ENCODE data around the gene MOGAT1. TPM values are rescaled to one million over a fixed set of nuclear protein-coding genes. Genes with fewer than 3 reads are reported as not detected.
A peak's percentile ranks its signal among the peaks of the same experiment; 100 is the strongest.

The MOGAT1 gene
- total and polyA plus RNA-seq, 9 of the 15 experiments (the other 6 are each of a cell fraction or from before 2014, with no cell fraction given), result not detected

GRCh38 chr2:222690564-222691200 is 19.2 kb downstream of the MOGAT1 start (continued):
- peak; percentile 62; the same call in 1 of the 2 replicates for TF ChIP-seq REST (IDR thresholded peaks at IDR 0.05; ENCODE audit: borderline replicate concordance)
- TF ChIP-seq REST (CRISPR knock-in tag; IDR thresholded peaks at IDR 0.05; ENCODE audit: low read depth), result no peak
- TF ChIP-seq MAFF (IDR thresholded peaks at IDR 0.05; ENCODE audit: low read length), result no peak
- TF ChIP-seq ASH1L (IDR thresholded peaks at IDR 0.05; ENCODE audit: borderline replicate concordance, low read depth, partially characterized antibody), result no peak
- TF ChIP-seq ATF7 (IDR thresholded peaks at IDR 0.05), result no peak
- no peak for TF ChIP-seq ZNF239 (CRISPR knock-in tag; IDR thresholded peaks at IDR 0.05)
- no peak for TF ChIP-seq GATAD2B (IDR thresholded peaks at IDR 0.05; ENCODE audit: borderline replicate concordance)
- TF ChIP-seq RCOR1 (IDR thresholded peaks at IDR 0.05; ENCODE audit: borderline replicate concordance in 1 of 2, low read depth in 2 of 2, low read length in 2 of 2), result no peak; a peak in 1 of 4 replicates
- TF ChIP-seq ARID4B (CRISPR knock-in tag; IDR thresholded peaks at IDR 0.05), result no peak
- peak; percentile 72 to 90 for TF ChIP-seq RAD21 (CRISPR knock-in tag; conservative IDR thresholded peaks at IDR 0.05 in 1 of 2, IDR thresholded peaks at IDR 0.05 in 1 of 2)
- TF ChIP-seq NR3C1 (CRISPR knock-in tag; IDR thresholded peaks at IDR 0.05), result no peak
- TF ChIP-seq ELF1 (tag; IDR thresholded peaks at IDR 0.05), result 0 out of 2 replicates have a peak, but pooled peaks have one; percentile 36
- TF ChIP-seq ZNF778 (CRISPR knock-in tag; IDR thresholded peaks at IDR 0.05), result no peak
- TF ChIP-seq KDM5B (IDR thresholded peaks at IDR 0.05; ENCODE audit: insufficient replicate concordance, low read depth, low read length), result no peak
